GM21786 (cell line): ENCODE measurements around the gene CAMK2A.

Experiments used
- ATAC-seq: cut with Tn5 transposase; IDR thresholded peaks from one replicate; pipeline ENCODE4 v1.9.1; 2021; ENCODE audit not compliant: unreplicated experiment

Gene CAMK2A

GRCh38 chr5:150279330-150280020 lies 10.1 kb downstream of the CAMK2A start:
- no peak for ATAC-seq

DNA sequence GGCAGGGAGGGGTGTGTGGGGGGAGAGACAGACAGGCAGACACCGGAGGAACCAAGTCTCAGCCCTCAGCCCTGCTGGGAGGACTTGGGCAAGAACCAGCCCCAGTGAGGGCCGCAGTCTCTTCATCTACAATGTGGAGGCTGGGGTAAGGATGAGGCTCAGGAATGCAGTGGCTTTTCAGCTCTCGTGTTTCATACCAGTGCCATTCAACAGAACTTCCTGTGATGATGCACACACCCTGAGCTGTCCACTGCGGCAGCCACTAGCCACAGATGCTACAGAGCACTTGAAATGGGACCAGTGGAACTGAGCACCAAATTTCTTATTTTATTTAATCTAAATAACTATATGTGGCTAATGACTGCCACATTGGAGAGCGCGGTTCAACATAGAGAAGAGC lies 10.7 kb downstream of the CAMK2A start:
- ATAC-seq, result no peak

GRCh38 chr5:150278046-150278730 lies 11.4 kb downstream of the CAMK2A start:
- ATAC-seq, result no peak

GRCh38 chr5:150277043-150277442 lies 12.5 kb downstream of the CAMK2A start:
- ATAC-seq, result no peak

- no peak for ATAC-seq
These were observed 14.8 kb downstream of the CAMK2A start for GRCh38 chr5:150274811-150275210.

- ATAC-seq, result no peak
These were observed 17.0 kb downstream of the CAMK2A start for GRCh38 chr5:150272531-150272930.

DNA sequence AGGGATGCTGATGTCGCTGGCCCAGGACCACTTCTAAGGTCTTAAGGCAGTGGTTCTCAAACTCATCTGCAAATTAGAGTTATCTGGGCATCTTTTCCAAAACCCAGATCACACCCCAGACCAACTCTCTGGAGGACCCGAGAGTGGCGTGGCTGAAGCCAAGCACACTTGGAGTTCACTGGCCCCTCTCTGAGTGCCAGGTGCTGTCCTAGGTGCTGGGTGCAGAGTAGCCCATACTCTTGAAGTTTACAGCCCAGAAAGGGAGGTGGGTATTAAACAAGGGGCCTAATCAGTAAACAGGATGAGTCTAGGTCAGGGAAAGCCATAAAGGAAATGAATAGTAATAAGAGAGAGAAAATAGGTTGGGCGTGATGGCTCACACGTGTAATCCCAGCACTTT lies 17.6 kb downstream of the CAMK2A start:
- ATAC-seq, result no peak

- ATAC-seq, result no peak
These were observed 18.3 kb downstream of the CAMK2A start for GRCh38 chr5:150271296-150271692.

- no peak for ATAC-seq
These were observed 18.9 kb downstream of the CAMK2A start for GRCh38 chr5:150270541-150271295.

DNA sequence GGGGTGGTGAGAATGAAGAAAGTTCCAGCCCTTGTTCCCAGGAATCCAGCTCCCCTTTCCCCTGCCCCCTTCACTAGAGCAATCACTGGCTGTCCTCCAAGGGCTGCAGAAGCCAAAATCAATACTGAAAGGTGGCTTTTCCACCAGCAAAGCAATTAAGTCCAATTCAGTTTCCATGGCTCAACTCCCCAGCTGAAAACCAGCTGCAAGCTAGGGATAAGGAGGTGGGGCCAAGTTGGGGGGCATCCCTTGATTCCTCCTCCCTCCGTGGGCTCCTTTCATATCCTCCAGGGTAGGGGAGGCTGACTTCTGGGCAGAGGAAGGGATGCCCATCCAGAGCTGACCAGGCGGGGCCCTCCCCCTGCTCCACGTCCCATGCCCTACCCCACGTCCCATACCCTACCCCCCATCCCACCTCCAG lies 22.7 kb downstream of the CAMK2A start:
- no peak for ATAC-seq

DNA sequence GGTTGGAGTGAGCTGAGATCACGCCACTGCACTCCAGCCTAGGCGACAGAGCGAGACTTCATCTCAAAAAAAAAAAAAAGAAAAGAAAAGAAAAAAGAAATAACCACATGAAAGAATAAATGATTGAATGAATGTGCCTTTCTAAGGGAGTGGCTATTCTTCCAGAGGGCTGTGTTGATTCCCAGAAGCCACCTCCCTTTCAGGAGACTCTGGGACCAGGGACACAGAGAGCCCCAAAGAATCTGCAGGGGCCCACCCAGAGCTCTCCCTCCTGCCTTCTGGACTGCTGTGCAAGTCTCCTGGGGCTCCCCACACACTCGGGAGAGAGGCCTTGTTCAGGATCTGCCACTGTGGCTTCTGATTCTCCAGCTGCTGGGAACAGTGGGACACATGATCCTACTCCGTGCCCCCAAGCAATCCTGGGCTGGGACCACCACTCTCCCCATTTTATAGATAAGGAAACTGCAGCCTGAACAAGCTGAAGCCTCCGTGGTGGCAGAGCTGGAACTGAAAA lies 23.6 kb downstream of the CAMK2A start:
- no peak for ATAC-seq

DNA sequence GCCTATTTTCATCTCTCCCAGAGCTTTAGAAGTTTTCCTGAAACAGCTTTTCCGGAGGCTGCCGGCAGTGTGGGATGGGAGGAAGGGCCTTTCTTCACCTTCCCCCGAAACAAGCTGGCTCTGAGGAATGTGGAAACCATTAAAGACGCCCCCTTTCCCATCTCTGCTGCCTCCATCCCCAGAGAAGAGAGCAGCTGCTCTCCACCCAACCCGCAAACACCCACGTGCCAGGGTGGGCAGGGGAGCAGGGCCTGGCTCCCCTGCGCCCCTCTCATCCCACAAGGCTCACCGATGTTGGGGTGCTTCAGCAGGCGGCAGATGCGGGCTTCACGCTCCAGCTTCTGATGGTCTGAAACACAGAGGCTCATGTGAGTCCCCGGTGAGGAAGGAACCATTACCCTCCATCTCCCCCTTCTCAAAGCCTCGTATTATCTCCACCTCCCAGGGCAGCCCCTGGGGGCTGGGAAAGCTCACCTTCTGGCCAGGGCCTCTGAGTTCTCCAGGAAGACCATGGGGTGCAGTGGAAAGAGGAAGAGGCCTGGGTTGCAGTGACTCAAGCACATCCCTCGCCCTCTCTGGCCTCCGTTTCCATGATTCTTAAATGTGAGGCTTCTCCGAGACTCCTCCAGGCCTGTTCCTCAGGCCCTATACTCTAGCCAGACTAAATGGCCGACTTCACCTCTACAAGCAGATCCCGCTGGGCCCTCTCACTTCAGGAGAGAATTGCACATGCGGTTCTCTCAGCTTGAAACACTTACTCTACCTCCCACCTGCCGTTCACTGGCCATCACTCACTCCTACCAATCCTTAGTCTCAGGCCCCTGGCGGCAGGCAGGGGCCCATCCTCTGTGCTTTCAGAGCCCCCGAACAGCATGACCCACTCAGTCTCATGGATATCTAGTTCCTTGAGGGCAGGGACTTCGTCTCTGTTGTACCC lies 24.6 kb downstream of the CAMK2A start:
- no peak for ATAC-seq

GRCh38 chr5:150263801-150264621 lies 25.6 kb downstream of the CAMK2A start:
- no peak for ATAC-seq

DNA sequence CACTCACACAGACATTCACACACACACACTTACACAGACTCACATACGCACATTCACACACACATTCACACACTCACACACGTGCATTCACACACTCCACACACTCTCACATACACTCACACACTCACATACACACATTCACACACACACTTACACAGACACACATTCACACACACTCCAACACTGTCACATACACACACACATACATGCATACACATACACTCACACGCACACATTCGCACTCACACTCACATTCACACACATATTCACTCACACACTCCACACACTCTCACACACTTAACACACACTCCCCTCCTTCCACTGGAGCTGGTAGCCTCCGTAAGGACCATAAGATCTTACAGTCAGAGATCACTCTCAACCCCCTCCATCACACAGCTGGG lies 26.2 kb downstream of the CAMK2A start:
- no peak for ATAC-seq

- ATAC-seq, result no peak
These were observed 27.1 kb downstream of the CAMK2A start for GRCh38 chr5:150262502-150262901.

- ATAC-seq, result no peak
These were observed 28.3 kb downstream of the CAMK2A start for GRCh38 chr5:150261231-150261630.

DNA sequence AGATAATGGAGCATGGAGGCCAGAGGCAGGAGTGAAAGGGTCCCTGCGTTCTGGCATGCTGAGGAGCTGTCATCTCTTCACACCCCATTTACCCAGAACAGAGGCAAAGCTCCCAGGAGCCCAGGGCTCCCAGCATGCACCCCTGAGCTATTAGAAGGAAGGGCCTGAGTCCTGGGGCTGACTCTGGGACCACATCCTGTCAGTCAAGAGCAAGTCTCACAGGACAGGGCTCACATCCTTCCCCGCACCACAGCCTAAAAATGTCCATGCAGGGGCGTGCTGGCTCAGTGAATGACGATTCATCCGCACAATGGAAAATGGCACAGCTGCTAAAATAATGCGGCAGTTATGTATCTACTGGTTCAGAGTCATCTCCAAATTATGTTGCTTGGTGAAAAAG lies 31.4 kb downstream of the CAMK2A start:
- no peak for ATAC-seq

DNA sequence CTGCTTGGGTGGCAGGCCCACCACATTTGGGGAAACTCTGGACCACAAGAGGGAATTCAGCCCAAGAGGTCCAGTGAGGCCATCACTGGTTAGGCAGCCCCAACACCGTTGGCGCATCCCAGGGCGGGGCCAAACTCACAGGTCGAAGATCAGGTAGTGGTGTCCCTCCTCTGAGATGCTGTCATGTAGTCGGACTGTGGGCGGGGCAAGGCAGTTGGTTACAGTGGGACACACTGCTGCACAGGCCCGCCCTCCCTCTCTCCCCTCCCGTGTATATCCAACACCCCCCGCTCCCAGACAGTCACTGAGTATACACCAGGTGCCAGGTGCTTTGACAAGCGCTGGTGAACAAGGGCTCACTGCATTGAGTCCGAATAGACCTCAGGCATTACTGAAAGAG lies 32.1 kb downstream of the CAMK2A start:
- ATAC-seq, result no peak

DNA sequence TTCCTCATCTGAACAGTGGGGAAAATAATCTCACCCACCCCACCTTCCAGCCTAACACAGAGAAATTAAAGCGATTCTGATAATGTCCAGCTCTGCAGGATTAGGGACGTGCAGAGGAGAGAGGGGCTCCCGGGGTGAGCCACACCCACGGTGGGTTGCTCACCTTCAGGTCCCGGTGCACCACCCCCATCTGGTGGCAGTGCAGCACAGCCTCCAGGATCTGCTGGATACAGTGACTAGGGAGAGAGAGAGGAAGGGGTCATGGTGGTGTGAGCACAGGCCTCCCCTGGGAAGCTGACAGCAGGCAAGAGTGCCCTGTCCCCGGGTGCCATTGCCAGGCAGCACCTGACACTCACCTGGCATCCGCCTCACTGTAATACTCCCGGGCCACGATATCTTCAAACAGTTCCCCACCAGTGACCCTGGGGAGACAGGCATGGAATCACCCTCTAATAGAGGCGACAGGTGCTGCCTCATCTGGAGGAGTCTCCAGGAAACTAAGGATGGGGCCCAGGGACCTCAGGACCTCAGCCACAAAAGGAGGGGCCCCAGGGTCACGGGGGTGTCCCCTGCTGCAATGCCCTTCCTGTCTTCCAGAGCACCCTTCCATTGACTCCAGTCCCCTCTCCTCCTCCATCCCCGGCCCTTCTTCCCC lies 33.0 kb downstream of the CAMK2A start:
- no peak for ATAC-seq
